ENCODE measurements around the gene IPPK.

The IPPK gene

DNA sequence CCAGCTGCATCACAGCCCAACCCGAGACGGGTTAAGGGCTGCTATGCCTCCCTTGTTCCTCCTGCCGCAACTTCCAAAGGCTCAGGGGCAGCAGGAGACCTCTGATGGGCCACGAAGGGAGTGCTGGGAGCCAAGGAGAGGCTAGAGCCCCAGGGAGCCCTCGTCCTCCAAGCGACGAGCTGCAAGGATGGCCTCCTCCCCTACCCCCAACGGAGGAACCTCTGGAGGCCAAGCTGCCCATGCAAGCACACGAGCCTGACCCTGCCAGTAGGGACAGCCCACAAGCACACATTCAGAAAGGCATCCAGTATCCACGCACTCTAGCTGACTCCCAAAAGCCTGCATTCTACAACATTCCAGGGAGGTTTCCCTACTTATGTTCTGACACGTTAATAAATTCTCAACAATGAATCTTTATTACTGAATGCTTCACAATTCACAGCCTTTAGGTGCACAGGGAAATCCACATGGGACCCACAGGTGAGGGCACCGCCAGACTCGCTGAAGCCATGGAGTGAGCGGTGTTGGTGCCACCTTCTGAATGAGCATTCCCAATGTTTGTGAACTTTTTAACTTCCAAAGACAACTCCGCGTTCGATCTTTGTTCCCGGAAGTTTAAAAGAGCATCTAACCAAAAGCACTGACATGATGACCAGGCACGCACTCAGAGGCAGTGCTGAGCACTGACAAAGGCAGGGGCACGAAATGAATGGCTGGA lies 28.7 kb downstream of the IPPK start:
- DNase-seq (ENCODE audit: extremely low read depth, low read depth) = no peak
- no peak for TF ChIP-seq CTCF (IDR thresholded peaks at IDR 0.05; ENCODE audit: low read depth, low read length)

DNA sequence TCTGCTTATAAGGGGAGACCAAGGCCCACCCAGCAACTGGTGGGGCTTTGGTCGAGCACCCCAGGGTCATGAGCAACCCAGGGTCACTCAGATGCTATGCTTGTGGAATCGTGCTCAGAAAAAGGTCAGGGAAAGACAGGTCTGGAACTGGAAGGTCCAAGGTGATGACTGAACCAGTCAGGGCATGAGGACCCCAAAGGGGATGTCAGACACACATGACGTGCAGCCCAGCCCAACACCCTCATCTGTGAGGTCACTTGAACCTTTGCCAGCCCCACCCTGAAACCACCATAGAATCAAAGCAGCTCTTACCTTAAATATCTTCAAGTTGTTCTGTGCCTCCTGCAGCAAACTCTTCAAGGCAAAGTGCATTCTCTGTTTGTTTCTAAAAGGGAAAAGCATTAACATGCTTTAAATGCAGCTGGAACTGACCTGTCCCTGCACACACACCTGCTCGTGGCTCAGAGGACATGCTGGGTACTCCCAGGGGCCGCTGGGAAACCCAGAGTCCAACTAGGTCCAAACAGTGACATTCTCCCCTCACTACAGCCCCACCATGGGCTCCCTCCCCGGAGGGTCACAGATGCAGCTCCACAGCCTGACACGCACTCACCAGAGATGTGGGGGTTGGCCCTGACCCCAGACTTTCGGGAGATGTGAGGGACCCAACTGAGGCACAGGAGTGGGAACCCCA lies 29.4 kb downstream of the IPPK start:
- no peak for DNase-seq (ENCODE audit: extremely low read depth, low read depth)
- TF ChIP-seq CTCF (IDR thresholded peaks at IDR 0.05; ENCODE audit: low read depth, low read length) = no peak

DNA sequence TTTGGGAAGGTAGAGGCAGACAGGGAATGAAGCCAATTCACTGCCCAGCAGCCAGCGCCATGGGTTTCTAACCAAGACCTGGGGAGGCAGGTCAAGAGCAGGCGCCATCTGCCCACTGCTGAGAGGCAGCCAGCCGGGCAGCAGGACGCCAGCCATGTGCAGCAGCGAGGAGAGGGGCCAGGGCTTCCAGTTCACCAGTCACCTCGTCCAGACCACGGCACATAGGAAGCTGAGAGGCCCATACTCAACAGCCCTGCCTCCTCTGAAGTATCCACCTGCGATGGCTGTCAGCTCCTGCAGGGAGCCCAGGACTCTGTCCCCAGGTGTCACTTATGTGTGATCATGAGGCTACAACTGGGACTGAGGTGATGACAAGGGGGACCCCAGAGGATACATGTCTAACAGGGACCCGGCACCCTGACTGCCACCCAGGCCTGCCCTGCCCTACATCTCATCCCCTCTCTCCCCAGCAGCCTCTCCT lies 30.1 kb downstream of the IPPK start:
- no peak for DNase-seq (ENCODE audit: extremely low read depth, low read depth)
- no peak for TF ChIP-seq CTCF (IDR thresholded peaks at IDR 0.05; ENCODE audit: low read depth, low read length)

DNA sequence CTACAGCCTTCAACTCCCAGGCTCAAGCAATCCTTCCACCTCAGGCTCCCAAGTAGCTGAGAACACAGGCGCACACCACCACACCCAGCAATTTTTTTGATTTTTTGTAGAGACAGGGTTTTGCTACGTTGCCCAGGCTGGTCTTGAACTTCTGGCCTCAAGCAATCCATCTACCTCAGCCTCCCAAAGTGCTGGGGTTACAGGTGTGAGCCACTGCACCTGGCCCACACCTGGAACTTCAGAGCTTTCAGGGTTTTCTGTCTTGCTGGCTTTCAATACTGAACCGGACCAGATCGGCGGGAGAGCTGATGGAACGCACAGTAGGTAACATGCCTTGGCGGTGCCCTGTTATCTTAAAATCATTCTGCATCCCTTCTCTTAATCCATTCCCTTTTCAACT lies 30.8 kb downstream of the IPPK start:
- TF ChIP-seq CTCF (IDR thresholded peaks at IDR 0.05; ENCODE audit: low read depth, low read length) = no peak
- DNase-seq (ENCODE audit: extremely low read depth, low read depth) = no peak

DNA sequence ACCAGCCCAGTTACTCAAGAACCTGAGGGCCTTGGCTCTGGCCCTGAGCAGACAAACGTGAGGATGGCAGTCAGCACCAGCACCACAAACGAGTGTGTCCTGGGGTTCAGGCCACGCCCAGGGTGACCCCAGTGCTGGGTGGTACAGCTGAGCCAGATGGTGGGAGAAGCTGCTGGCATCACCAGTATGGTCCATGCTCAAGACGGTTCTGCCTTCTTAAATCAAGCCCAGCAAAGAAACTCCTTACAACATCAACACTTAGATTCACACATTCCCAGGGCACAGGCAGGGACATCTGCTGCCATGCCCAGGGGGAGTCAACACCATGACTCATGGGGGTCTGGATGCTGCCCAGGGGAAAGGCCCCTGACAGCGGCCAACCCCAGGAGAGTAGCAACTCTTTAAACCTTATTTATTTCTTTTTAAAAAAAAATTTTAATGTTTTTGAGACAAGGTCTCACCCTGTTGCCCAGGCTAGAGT lies 31.3 kb downstream of the IPPK start:
- DNase-seq (ENCODE audit: extremely low read depth, low read depth) = no peak
- TF ChIP-seq CTCF (IDR thresholded peaks at IDR 0.05; ENCODE audit: low read depth, low read length) = no peak

DNA sequence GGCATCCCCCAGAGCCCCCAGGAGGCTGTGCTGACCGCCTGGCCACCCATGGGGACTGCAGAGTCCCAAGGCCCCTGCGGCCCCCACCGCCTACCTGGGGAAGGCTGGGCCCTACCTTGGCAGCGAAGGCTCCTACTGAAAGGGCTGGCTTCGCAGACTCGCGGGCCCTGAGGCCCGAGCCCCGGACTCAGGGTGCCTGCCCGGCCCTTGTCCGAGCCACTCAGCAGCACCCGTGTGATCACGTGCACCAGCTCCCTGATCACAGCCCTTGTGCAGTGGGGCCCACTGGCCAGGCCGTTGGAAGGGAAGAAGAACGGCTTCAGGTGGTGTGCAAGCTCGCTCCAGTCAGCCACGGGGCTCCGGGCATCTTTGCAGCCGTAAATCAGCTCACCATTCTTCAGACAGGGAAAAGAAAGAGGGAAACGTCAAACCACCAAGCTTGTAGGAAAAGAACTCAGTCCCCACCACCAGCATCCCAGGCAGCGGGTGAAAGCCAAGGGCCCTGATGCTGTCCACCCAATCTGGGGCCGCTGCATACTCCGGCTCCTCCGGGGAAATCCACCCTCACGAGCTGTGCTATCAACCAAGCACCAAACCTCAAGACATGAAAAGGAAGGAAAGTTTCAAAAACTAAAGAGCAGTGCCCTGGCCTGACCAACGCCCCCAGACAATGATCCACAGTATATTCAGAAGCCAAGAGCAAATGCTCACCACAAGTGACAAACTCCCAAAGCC lies 31.9 kb downstream of the IPPK start:
- DNase-seq (ENCODE audit: extremely low read depth, low read depth) = no peak
- TF ChIP-seq CTCF (IDR thresholded peaks at IDR 0.05; ENCODE audit: low read depth, low read length) = no peak

DNA sequence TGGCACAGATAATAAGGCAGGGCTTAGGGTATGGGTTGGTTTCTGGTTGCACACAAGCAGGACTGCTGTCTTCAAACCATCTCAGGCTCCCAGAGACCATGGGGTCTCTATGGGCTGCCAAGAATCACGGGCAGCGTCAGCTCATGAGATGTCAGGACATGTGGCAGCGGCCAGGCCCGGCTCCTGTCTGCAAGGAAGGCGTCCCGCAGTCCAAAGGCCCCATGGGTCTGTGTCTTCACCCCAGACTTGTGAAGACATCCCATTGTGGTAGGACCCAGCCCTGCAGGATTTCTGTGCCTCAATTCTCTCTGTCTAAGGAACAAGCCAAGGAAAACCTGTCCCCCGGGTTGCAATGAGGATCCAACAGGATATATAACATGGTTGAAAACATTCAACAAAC lies 32.6 kb downstream of the IPPK start:
- no peak for DNase-seq (ENCODE audit: extremely low read depth, low read depth)

More for the DNA sequence above, 32.6 kb downstream of the IPPK start:
- TF ChIP-seq CTCF (IDR thresholded peaks at IDR 0.05; ENCODE audit: low read depth, low read length) = no peak

Measured in AG09319 (cell line).